ENCODE data around the gene DDX39A.

DNA sequence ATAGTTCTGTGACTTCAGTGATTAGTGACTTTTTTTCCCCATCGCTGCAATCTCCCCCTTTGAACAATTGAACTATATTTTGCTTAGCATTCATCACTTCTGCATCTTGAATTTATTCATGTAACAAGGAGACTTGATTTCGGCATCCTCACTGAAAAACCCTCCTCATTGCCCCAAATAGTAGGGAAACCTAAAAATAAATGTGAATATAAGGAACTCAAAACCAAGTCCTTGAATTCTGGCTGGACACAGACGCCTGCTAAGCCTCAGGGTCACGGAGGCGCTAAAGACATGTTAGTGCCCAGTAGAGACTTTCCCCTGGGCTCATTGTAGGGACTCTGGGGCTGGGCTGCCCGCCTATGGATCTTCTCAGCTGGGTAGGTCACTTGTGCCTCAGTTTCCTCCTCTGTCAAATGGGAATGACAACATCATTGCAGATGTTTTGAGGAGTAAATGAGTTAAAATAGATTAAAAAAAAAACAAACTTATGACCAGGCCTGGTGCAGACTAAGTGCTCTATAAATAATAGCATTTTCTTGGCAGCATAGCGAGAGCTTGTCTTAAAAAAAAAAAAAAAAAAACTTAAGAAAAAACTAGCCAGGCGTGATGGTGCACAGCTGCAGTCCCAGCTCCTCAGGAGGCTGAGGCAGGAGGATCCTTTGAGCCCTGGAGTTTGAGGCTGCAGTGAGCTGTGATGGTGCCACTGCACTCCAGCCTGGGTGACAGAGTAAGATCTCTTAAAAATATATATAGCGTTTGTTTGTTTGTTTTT is 39.7 kb downstream of the DDX39A start:
- TF ChIP-seq ZNF274 (IDR thresholded peaks at IDR 0.05; ENCODE audit: borderline replicate concordance, extremely low read depth, low read length) = no peak
- TF ChIP-seq, protein P1, sequence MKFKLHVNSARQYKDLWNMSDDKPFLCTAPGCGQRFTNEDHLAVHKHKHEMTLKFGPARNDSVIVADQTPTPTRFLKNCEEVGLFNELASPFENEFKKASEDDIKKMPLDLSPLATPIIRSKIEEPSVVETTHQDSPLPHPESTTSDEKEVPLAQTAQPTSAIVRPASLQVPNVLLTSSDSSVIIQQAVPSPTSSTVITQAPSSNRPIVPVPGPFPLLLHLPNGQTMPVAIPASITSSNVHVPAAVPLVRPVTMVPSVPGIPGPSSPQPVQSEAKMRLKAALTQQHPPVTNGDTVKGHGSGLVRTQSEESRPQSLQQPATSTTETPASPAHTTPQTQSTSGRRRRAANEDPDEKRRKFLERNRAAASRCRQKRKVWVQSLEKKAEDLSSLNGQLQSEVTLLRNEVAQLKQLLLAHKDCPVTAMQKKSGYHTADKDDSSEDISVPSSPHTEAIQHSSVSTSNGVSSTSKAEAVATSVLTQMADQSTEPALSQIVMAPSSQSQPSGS (IDR thresholded peaks at IDR 0.05; ENCODE audit: low read length) = no peak

All from H1 (cell line).